CD14-positive monocyte (primary cell): ENCODE data around the gene NUDT8. TPM values are rescaled to one million over a fixed set of nuclear protein-coding genes. Genes with fewer than 3 reads are reported as not detected.
"Not testable (repeated sequence)": the region's sequence is repeated elsewhere in the genome, so short reads cannot be mapped to it uniquely, and the experiment has no call there.

Experiments
- DNase-seq, 3 donors: peaks; one replicate each; pipeline ENCODE4 v3.0.0-alpha.2; 2011 to 2022
- H2AFZ ChIP-seq: 2 replicates; pipeline ENCODE4 v1.6.0; 2012; ENCODE audit warnings: mild to moderate bottlenecking, low read depth, low read length, inconsistent platforms; ENCODE audit not compliant: insufficient read depth, poor library complexity, severe bottlenecking
- H3K27ac ChIP-seq, 2 donors: 1 replicate in 1 of 2; 2 replicates in 1 of 2; pipeline ENCODE4 v1.5.1; 2012 to 2013; ENCODE audit warnings: low read length in 2 of 2, control low read depth in 1 of 2, inconsistent platforms in 1 of 2, low read depth in 1 of 2, mild to moderate bottlenecking in 1 of 2
- H3K27me3 ChIP-seq, 2 donors: one replicate each; pipeline versions ENCODE4 v1.6.0 to v1.6.1; 2011 to 2013; ENCODE audit warnings: low read length in 2 of 2; ENCODE audit not compliant: control insufficient read depth in 2 of 2, insufficient read depth in 2 of 2
- H3K36me3 ChIP-seq, 2 donors: replicated peaks in 1 of 2; 1 replicate in 1 of 2; 2 replicates in 1 of 2; pipeline versions ENCODE4 v1.5.1 to v1.6.1; 2012 to 2013; ENCODE audit warnings: low read length in 2 of 2, control low read depth in 1 of 2, inconsistent platforms in 1 of 2, mild to moderate bottlenecking in 1 of 2; ENCODE audit not compliant: insufficient read depth in 2 of 2, control insufficient read depth in 1 of 2
- H3K4me1 ChIP-seq, 2 donors: 1 replicate in 1 of 2; 2 replicates in 1 of 2; pipeline versions ENCODE4 v1.5.1 to v1.6.1; 2012 to 2013; ENCODE audit warnings: low read length in 2 of 2, control low read depth in 1 of 2, inconsistent platforms in 1 of 2, mild to moderate bottlenecking in 1 of 2, moderate library complexity in 1 of 2; ENCODE audit not compliant: insufficient read depth in 2 of 2, control insufficient read depth in 1 of 2
- H3K4me2 ChIP-seq: replicated peaks from 2 replicates; pipeline ENCODE3; 2012; ENCODE audit warnings: low read length, moderate library complexity, mild to moderate bottlenecking; ENCODE audit not compliant: poor library complexity, severe bottlenecking; ENCODE audit errors: extremely low read depth
- H3K4me3 ChIP-seq, 3 experiments: fragments of 200-600 bp in 1 of 3; sonication (generic) in 1 of 3; replicated peaks in 1 of 3; 1 replicate in 2 of 3; 2 replicates in 1 of 3; pipeline ENCODE4 v1.5.1; 2011 to 2013; ENCODE audit warnings: low read length in 3 of 3, mild to moderate bottlenecking in 3 of 3, control low read depth in 2 of 3, low read depth in 2 of 3, inconsistent platforms in 1 of 3, moderate library complexity in 1 of 3
- H3K79me2 ChIP-seq: 2 replicates; pipeline ENCODE4 v1.6.0; 2012; ENCODE audit warnings: mild to moderate bottlenecking, control low read depth, inconsistent platforms, low read length, moderate library complexity; ENCODE audit not compliant: insufficient read depth
- H3K9ac ChIP-seq: 2 replicates; pipeline ENCODE4 v1.6.0; 2017; ENCODE audit warnings: low read length, mild to moderate bottlenecking; ENCODE audit not compliant: insufficient read depth, poor library complexity, severe bottlenecking
- H3K9me3 ChIP-seq, 2 donors: replicated peaks in 1 of 2; 1 replicate in 1 of 2; 2 replicates in 1 of 2; pipeline versions ENCODE4 v1.5.1 to v1.6.1; 2012 to 2013; ENCODE audit warnings: low read length in 2 of 2, control low read depth in 1 of 2; ENCODE audit not compliant: control insufficient read depth in 1 of 2, insufficient read depth in 1 of 2
- H4K20me1 ChIP-seq: 2 replicates; pipeline ENCODE4 v1.6.0; 2012; ENCODE audit warnings: mild to moderate bottlenecking, low read length, control low read depth, moderate library complexity; ENCODE audit not compliant: insufficient read depth
- H3K27ac Mint-ChIP-seq, 7 donors: one replicate each; pipeline ENCODE4 v1.8.0; 2020; ENCODE audit warnings: mild to moderate bottlenecking in 7 of 7, mixed read lengths in 7 of 7, moderate library complexity in 6 of 7, inconsistent platforms in 2 of 7
- H3K27me3 Mint-ChIP-seq, 3 donors: one replicate each; pipeline ENCODE4 v1.8.0; 2021 to 2022; ENCODE audit warnings: low read depth in 3 of 3, mild to moderate bottlenecking in 3 of 3, mixed read lengths in 3 of 3, moderate library complexity in 3 of 3, inconsistent platforms in 1 of 3
- H3K36me3 Mint-ChIP-seq, 2 donors: one replicate each; pipeline ENCODE4 v1.8.0; 2020; ENCODE audit warnings: mixed read lengths in 2 of 2, inconsistent platforms in 1 of 2, mild to moderate bottlenecking in 1 of 2
- H3K4me1 Mint-ChIP-seq: one replicate; pipeline ENCODE4 v1.8.0; 2020; ENCODE audit warnings: mild to moderate bottlenecking, mixed read lengths
- H3K4me3 Mint-ChIP-seq, 2 donors: one replicate each; pipeline ENCODE4 v1.8.0; 2020; ENCODE audit warnings: mild to moderate bottlenecking in 2 of 2, mixed read lengths in 2 of 2, moderate library complexity in 1 of 2
- H3K9me3 Mint-ChIP-seq, 7 donors: one replicate each; pipeline ENCODE4 v1.8.0; 2020 to 2022; ENCODE audit warnings: mixed read lengths in 7 of 7, mild to moderate bottlenecking in 6 of 7, moderate library complexity in 6 of 7, inconsistent platforms in 2 of 7
- CTCF ChIP-seq: fragments of 200-600 bp; IDR thresholded peaks from one replicate; pipeline ENCODE4 v1.8.0; 2022; ENCODE audit warnings: antibody characterized with exemption, mild to moderate bottlenecking
- WGBS: methylation state at CpG from one replicate; pipeline ENCODE4 v1.1.5; 2013; ENCODE audit warnings: missing lambda C conversion rate; ENCODE audit not compliant: insufficient coverage; 5-methylcytosine and 5-hydroxymethylcytosine counted together
- intact Hi-C, 2 donors: fragments of 100-400 bp; cut with micrococcal nuclease; formaldehyde crosslinking; loops; one replicate each; pipeline versions ENCODE4 v1.15.0 to v1.15.1; 2023
- polyA plus RNA-seq, 3 donors: library from polyadenylated mRNA; depleted of rRNA in 1 of 3; unstranded in 2 of 3; stranded (reverse) in 1 of 3; fragments of 300-500 nt in 2 of 3; fragments of >200 nt in 1 of 3; fragmentation: Illumina TruSeq in 2 of 3; gene quantifications; 1 replicate in 2 of 3; 2 replicates in 1 of 3; pipeline ENCODE4 v1.2.3, GENCODE V29; 2012 to 2021

The NUDT8 gene
- polyA plus RNA-seq, 3 donors, result 0.92 to 1.4 (median 1.3) TPM

GRCh38 chr11:67593565-67593905 lies 36.2 kb downstream of the NUDT8 start:
- Mint-ChIP-seq H3K9me3 (peaks cover 0 to 11% (median 2%) of the 10 kb centered on the region in 7 donors), H3K36me3 (peaks cover 11 to 15% of the 10 kb centered on the region in 2 donors), H3K27ac (no peak overlapping the region), H3K4me3 (no peak overlapping the region), H3K4me1 (peaks cover 15% of the 10 kb centered on the region), H3K27me3 (peaks cover 0 to 4% (median 0%) of the 10 kb centered on the region in 3 donors)
- Histone ChIP-seq H3K4me1 (peaks cover 24% of the 10 kb centered on the region in 2 donors), H3K4me3 (no peak overlapping the region), H3K27ac (no peak overlapping the region), H3K27me3 (no peaks in the 10 kb centered on the region), H3K9me3 (no peaks in the 10 kb centered on the region), H2AFZ (no peak overlapping the region), H3K79me2 (no peaks in the 10 kb centered on the region), H3K36me3 (peaks cover 0 to 10% of the 10 kb centered on the region in 2 donors), H3K9ac (no peak overlapping the region), H3K4me2 (no peak overlapping the region), H4K20me1 (no peaks in the 10 kb centered on the region)
- 80% methylated on average over 1 of the region's 3 CpGs for WGBS
- DNase-seq, result no peak
- intact Hi-C loops, result no loop called here
- TF ChIP-seq CTCF, result no peak

- no peaks in the 10 kb centered on the region for H3K79me2 ChIP-seq
- H3K36me3 ChIP-seq, result peaks cover 0 to 10% of the 10 kb centered on the region in 2 donors
- H2AFZ ChIP-seq, result no peak overlapping the region
- TF ChIP-seq CTCF, result no peak
- DNase-seq, result no peak
- H3K4me1 Mint-ChIP-seq, result peaks cover 20% of the 10 kb centered on the region
- intact Hi-C loops, result no loop called here
- no peaks in the 10 kb centered on the region for H3K9me3 ChIP-seq
- H3K36me3 Mint-ChIP-seq, result peaks cover 11 to 15% of the 10 kb centered on the region in 2 donors
- peaks cover 0 to 9% (median under 1%) of the 10 kb centered on the region in 7 donors for H3K9me3 Mint-ChIP-seq
- H3K4me2 ChIP-seq, result no peak overlapping the region
- 94% methylated on average over 12 of the region's 12 CpGs for WGBS
- H3K27me3 Mint-ChIP-seq, result peaks cover 0 to 4% (median 2%) of the 10 kb centered on the region in 3 donors
- no peak overlapping the region for H3K9ac ChIP-seq
- no peak overlapping the region for H3K27ac Mint-ChIP-seq
- H3K4me1 ChIP-seq, result peaks cover 29% of the 10 kb centered on the region in 2 donors
- no peak overlapping the region for H3K4me3 Mint-ChIP-seq
- H3K27ac ChIP-seq, result no peak overlapping the region
- no peaks in the 10 kb centered on the region for H3K27me3 ChIP-seq
- no peaks in the 10 kb centered on the region for H4K20me1 ChIP-seq
- H3K4me3 ChIP-seq, result no peak overlapping the region
These were observed 36.7 kb downstream of the NUDT8 start for GRCh38 chr11:67592880-67593564.

GRCh38 chr11:67588899-67589415 lies 40.8 kb downstream of the NUDT8 start:
- H2AFZ ChIP-seq, intact Hi-C loops, H3K27me3 ChIP-seq, H3K27ac ChIP-seq, H3K4me3 Mint-ChIP-seq, H3K4me3 ChIP-seq, H3K9me3 ChIP-seq, H3K4me2 ChIP-seq, H3K27me3 Mint-ChIP-seq, H3K9ac ChIP-seq: not testable (repeated sequence)
- Mint-ChIP-seq H3K9me3 (peaks cover 0 to 13% (median 3%) of the 10 kb centered on the region in 7 donors), H3K4me1 (peaks cover 58% of the 10 kb centered on the region), H3K27ac (peak overlapping the region in 4 of 7 donors; percentile 35 to 65 (median 45)), H3K36me3 (peaks cover 42 to 45% of the 10 kb centered on the region in 2 donors)
- H3K4me1 ChIP-seq, result peaks cover 66 to 70% of the 10 kb centered on the region in 2 donors
- 95% methylated on average over 4 of the region's 11 CpGs for WGBS
- peaks cover 18 to 30% of the 10 kb centered on the region in 2 donors for H3K36me3 ChIP-seq
- peaks cover 28% of the 10 kb centered on the region for H4K20me1 ChIP-seq
- peak in 2 of 3 donors; percentile 23 to 61 for DNase-seq
- peaks cover 23% of the 10 kb centered on the region for H3K79me2 ChIP-seq
